ENCODE data around the gene GJA5. TPM values are rescaled to one million over a fixed set of nuclear protein-coding genes. Genes with fewer than 3 reads are reported as not detected.
A peak's percentile ranks its signal among the peaks of the same experiment; 100 is the strongest.

GJA5 gene
- total and polyA plus RNA-seq, 2 donors (not counting 3 experiments of a cell fraction or from before 2014, with no cell fraction given): 0.55 to 5.9 TPM

GRCh38 chr1:147745271-147745670 is 15.1 kb downstream of the GJA5 start:
- Histone ChIP-seq H3K79me2 (ENCODE audit: control insufficient read depth, insufficient read depth, low read length) (no peaks in the 10 kb centered on the region), H3K4me3 (replicated peaks in 1 of 3; ENCODE audit: insufficient read depth in 1 of 3, low read depth in 1 of 3, low read length in 3 of 3) (no peak overlapping the region), H4K20me1 (replicated peaks; ENCODE audit: control insufficient read depth, extremely low read depth, insufficient read depth, low read length) (no peaks in the 10 kb centered on the region), H3K4me2 (ENCODE audit: insufficient read depth, low read length) (no peak overlapping the region), H3K9me3 (replicated peaks; ENCODE audit: control insufficient read depth, insufficient read depth, low read length) (no peaks in the 10 kb centered on the region), H3K9me1 (replicated peaks; ENCODE audit: control insufficient read depth, extremely low read depth, insufficient read depth, low read length) (no peaks in the 10 kb centered on the region), H2AFZ (ENCODE audit: low read depth, low read length) (no peak overlapping the region), H3K9ac (replicated peaks; ENCODE audit: extremely low read depth, insufficient read depth, low read length) (no peak overlapping the region), H3K27ac (ENCODE audit: insufficient read depth, low read depth, low read length) (no peak overlapping the region), H3K27me3 (ENCODE audit: control insufficient read depth in 2 of 2, insufficient read depth in 2 of 2, low read length in 2 of 2) (no peaks in the 10 kb centered on the region), H3K4me1 (ENCODE audit: control insufficient read depth, extremely low read depth, insufficient read depth, low read length) (no peaks in the 10 kb centered on the region), H3K36me3 (ENCODE audit: control insufficient read depth in 2 of 2, extremely low read depth in 1 of 2, insufficient read depth in 2 of 2, low read length in 2 of 2) (no peaks in the 10 kb centered on the region)
- dilution Hi-C loops (cut with MboI; ENCODE audit: extremely low pct_ligation_motif_present, low sequenced_read_pairs) (no loop called here), intact Hi-C loops (cut with micrococcal nuclease) (no loop called here)
- no TSS peak for BruUV-seq (replicated peaks)
- TF ChIP-seq EZH2 (IDR thresholded peaks at IDR 0.05; ENCODE audit: borderline replicate concordance, low read depth, low read length, severe bottlenecking) (no peak), FOS (IDR thresholded peaks at IDR 0.05; ENCODE audit: borderline replicate concordance, insufficient read depth, low read length) (no peak), GATA2 (IDR thresholded peaks at IDR 0.05; ENCODE audit: insufficient read depth, insufficient read length, low read depth, low read length) (peak; percentile 48)
- TF ChIP-seq, protein P1, sequence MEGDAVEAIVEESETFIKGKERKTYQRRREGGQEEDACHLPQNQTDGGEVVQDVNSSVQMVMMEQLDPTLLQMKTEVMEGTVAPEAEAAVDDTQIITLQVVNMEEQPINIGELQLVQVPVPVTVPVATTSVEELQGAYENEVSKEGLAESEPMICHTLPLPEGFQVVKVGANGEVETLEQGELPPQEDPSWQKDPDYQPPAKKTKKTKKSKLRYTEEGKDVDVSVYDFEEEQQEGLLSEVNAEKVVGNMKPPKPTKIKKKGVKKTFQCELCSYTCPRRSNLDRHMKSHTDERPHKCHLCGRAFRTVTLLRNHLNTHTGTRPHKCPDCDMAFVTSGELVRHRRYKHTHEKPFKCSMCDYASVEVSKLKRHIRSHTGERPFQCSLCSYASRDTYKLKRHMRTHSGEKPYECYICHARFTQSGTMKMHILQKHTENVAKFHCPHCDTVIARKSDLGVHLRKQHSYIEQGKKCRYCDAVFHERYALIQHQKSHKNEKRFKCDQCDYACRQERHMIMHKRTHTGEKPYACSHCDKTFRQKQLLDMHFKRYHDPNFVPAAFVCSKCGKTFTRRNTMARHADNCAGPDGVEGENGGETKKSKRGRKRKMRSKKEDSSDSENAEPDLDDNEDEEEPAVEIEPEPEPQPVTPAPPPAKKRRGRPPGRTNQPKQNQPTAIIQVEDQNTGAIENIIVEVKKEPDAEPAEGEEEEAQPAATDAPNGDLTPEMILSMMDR (IDR thresholded peaks at IDR 0.05; ENCODE audit: extremely low read depth in 1 of 2, insufficient read depth in 1 of 2, low read depth in 1 of 2, low read length in 2 of 2): no peak
- POLR2A ChIA-PET: no interaction called here
- no peak for FAIRE-seq
- CTCF ChIA-PET: interaction anchor here (1.3 kb wide), 1 partner anchor 148 kb away, joined by 6 read pairs; no protein-coding TSS in a partner anchor
- DNase-seq (ENCODE audit: low read depth, low spot score): peak; percentile 63

- no peaks in the 10 kb centered on the region for H3K36me3 ChIP-seq (ENCODE audit: control insufficient read depth in 2 of 2, extremely low read depth in 1 of 2, insufficient read depth in 2 of 2, low read length in 2 of 2)
- ChIA-PET POLR2A (interaction anchor here (0.5 kb wide), 1 partner anchor 71 kb away, joined by 3 read pairs; the partner anchor contains the start of gene ACP6), CTCF (interaction anchor here (1.7 kb wide), 1 partner anchor 149 kb away, joined by 4 read pairs; no protein-coding TSS in a partner anchor)
- no peaks in the 10 kb centered on the region for H3K27me3 ChIP-seq (ENCODE audit: control insufficient read depth in 2 of 2, insufficient read depth in 2 of 2, low read length in 2 of 2)
- H3K27ac ChIP-seq (ENCODE audit: insufficient read depth, low read depth, low read length): no peak overlapping the region
- dilution Hi-C loops (cut with MboI; ENCODE audit: extremely low pct_ligation_motif_present, low sequenced_read_pairs): no loop called here
- H3K4me3 ChIP-seq (replicated peaks in 1 of 3; ENCODE audit: insufficient read depth in 1 of 3, low read depth in 1 of 3, low read length in 3 of 3): no peak overlapping the region
- TF ChIP-seq GATA2 (IDR thresholded peaks at IDR 0.05; ENCODE audit: insufficient read depth, insufficient read length, low read depth, low read length): no peak
- no peak for TF ChIP-seq MYC (IDR thresholded peaks at IDR 0.05; ENCODE audit: low read depth, low read length)
- no peak for TF ChIP-seq FOS (IDR thresholded peaks at IDR 0.05; ENCODE audit: borderline replicate concordance, insufficient read depth, low read length)
- TF ChIP-seq POLR2A (IDR thresholded peaks at IDR 0.05; ENCODE audit: low read depth, low read length): no peak
- no peak for TF ChIP-seq EZH2 (IDR thresholded peaks at IDR 0.05; ENCODE audit: borderline replicate concordance, low read depth, low read length, severe bottlenecking)
- no peak for TF ChIP-seq MAX (IDR thresholded peaks at IDR 0.05; ENCODE audit: insufficient read depth, insufficient read length)
- TF ChIP-seq JUN (IDR thresholded peaks at IDR 0.05; ENCODE audit: borderline replicate concordance, insufficient read depth, insufficient read length, low read depth): no peak
- TF ChIP-seq, protein P1 (IDR thresholded peaks at IDR 0.05; ENCODE audit: extremely low read depth in 1 of 2, insufficient read depth in 1 of 2, low read depth in 1 of 2, low read length in 2 of 2): no peak
- TF ChIP-seq POLR2AphosphoS5 (IDR thresholded peaks at IDR 0.05; ENCODE audit: insufficient read depth, low read depth, low read length): no peak
- no peaks in the 10 kb centered on the region for H3K79me2 ChIP-seq (ENCODE audit: control insufficient read depth, insufficient read depth, low read length)
- BruUV-seq (replicated peaks): no TSS peak
- H3K9me3 ChIP-seq (replicated peaks; ENCODE audit: control insufficient read depth, insufficient read depth, low read length): no peaks in the 10 kb centered on the region
- intact Hi-C loops (cut with micrococcal nuclease): no loop called here
- H3K9me1 ChIP-seq (replicated peaks; ENCODE audit: control insufficient read depth, extremely low read depth, insufficient read depth, low read length): no peaks in the 10 kb centered on the region
- no peaks in the 10 kb centered on the region for H3K4me1 ChIP-seq (ENCODE audit: control insufficient read depth, extremely low read depth, insufficient read depth, low read length)
- H2AFZ ChIP-seq (ENCODE audit: low read depth, low read length): no peak overlapping the region
- DNase-seq (ENCODE audit: low read depth, low spot score) (peak; percentile 12), FAIRE-seq (no peak)
- H3K4me2 ChIP-seq (ENCODE audit: insufficient read depth, low read length): no peak overlapping the region
- no peak overlapping the region for H3K9ac ChIP-seq (replicated peaks; ENCODE audit: extremely low read depth, insufficient read depth, low read length)
- H4K20me1 ChIP-seq (replicated peaks; ENCODE audit: control insufficient read depth, extremely low read depth, insufficient read depth, low read length): no peaks in the 10 kb centered on the region
Measured at GRCh38 chr1:147741065-147741464, 19.3 kb downstream of the GJA5 start.
